HepG2 (cell line): ENCODE data around the gene LMCD1. TPM values are rescaled to one million over a fixed set of nuclear protein-coding genes. Genes with fewer than 3 reads are reported as not detected.

Experiments used
- ATAC-seq: fragments of 200-7000 bp; cut with Tn5 transposase; 3 replicates; pipeline ENCODE4 v1.9.1; 2020; ENCODE audit warnings: mild to moderate bottlenecking, moderate library complexity
- BruUV-seq: library from RNA; stranded (reverse); fragments of 400-500 nt; replicated peaks from 2 replicates; lab custom pipeline; 2021; lab: Mats Ljungman, UMichigan
- CTCF ChIA-PET: fragments of 300-600 bp; formaldehyde crosslinking; extraction: SDS; loops from one replicate; lab custom pipeline; 2021; ENCODE audit warnings: low total read pairs, inconsistent platforms, low intra/inter-chr PET ratio; lab: Yijun Ruan, JAX
- POLR2A ChIA-PET: fragments of 350-600 bp; sonication (Branson Sonifier 250); formaldehyde crosslinking; loops from one replicate; lab custom pipeline; 2020; ENCODE audit warnings: antibody characterized with exemption, inconsistent platforms; lab: Yijun Ruan, JAX
- DNase-seq: peaks from one replicate; pipeline ENCODE4 v3.0.0-alpha.2; 2015; ENCODE audit warnings: low spot score
- FAIRE-seq: peaks from 3 replicates; lab custom pipeline; 2011; peaks lifted over from hg19 to GRCh38; lab: Jason Lieb, UNC
- H2AFZ ChIP-seq: one replicate; pipeline ENCODE4 v1.6.1; 2011; ENCODE audit warnings: low read length, inconsistent platforms
- H3K27ac ChIP-seq: fragments of 300-600 bp; 3 replicates; pipeline ENCODE4 v1.8.0; 2011; ENCODE audit warnings: mixed run types, mild to moderate bottlenecking, mixed read lengths, low read length, inconsistent platforms; ENCODE audit not compliant: insufficient read depth; ENCODE audit errors: extremely low read length
- H3K27me3 ChIP-seq, 2 experiments: fragments of 200-600 bp in 1 of 2; 2 replicates in 1 of 2; 3 replicates in 1 of 2; pipeline versions ENCODE4 v1.6.0 to v1.8.0; 2011; ENCODE audit warnings: low read length in 2 of 2, mild to moderate bottlenecking in 2 of 2, moderate library complexity in 2 of 2, inconsistent platforms in 1 of 2; ENCODE audit not compliant: insufficient read depth in 2 of 2, control insufficient read depth in 1 of 2
- H3K36me3 ChIP-seq, 2 experiments: fragments of 200-600 bp in 1 of 2; replicated peaks in 1 of 2; 2 replicates in 1 of 2; 3 replicates in 1 of 2; pipeline versions ENCODE4 v1.5.1 to v1.8.0; 2011; ENCODE audit warnings: low read length in 2 of 2, inconsistent platforms in 1 of 2; ENCODE audit not compliant: insufficient read depth in 2 of 2, control insufficient read depth in 1 of 2
- H3K4me1 ChIP-seq: 2 replicates; pipeline ENCODE4 v1.5.1; 2012; ENCODE audit warnings: low read length, inconsistent platforms; ENCODE audit not compliant: insufficient read depth
- H3K4me2 ChIP-seq: 2 replicates; pipeline ENCODE4 v1.6.0; 2011; ENCODE audit warnings: low read depth, low read length, inconsistent platforms
- H3K4me3 ChIP-seq, 3 experiments: fragments of 200-600 bp in 1 of 3; sonication (generic), shearing (Covaris generic) in 1 of 3; replicated peaks in 1 of 3; 2 replicates each; pipeline ENCODE4 v1.5.1; 2011 to 2016; ENCODE audit warnings: low read length in 3 of 3, inconsistent platforms in 2 of 3, low read depth in 2 of 3, mild to moderate bottlenecking in 2 of 3, control low read depth in 1 of 3, mixed read lengths in 1 of 3; ENCODE audit not compliant: insufficient read depth in 1 of 3
- H3K79me2 ChIP-seq: one replicate; pipeline ENCODE4 v1.6.1; 2011; ENCODE audit warnings: low read length, inconsistent platforms; ENCODE audit not compliant: insufficient read depth
- H3K9ac ChIP-seq: 2 replicates; pipeline ENCODE4 v1.6.0; 2011; ENCODE audit warnings: mild to moderate bottlenecking, low read depth, low read length, inconsistent platforms; ENCODE audit not compliant: insufficient read depth
- H3K9me3 ChIP-seq: 2 replicates; pipeline ENCODE4 v1.5.1; 2012; ENCODE audit warnings: mild to moderate bottlenecking, low read length
- H4K20me1 ChIP-seq: 2 replicates; pipeline ENCODE4 v1.6.0; 2011; ENCODE audit warnings: inconsistent platforms, mild to moderate bottlenecking, low read length, moderate library complexity; ENCODE audit not compliant: insufficient read depth
- FOXK1 ChIP-seq: sonication (generic); formaldehyde crosslinking; IDR thresholded peaks from 2 replicates; pipeline ENCODE4 v1.4.0; 2020; ENCODE audit warnings: low read depth, missing genetic modification reagents, borderline replicate concordance
- HMGXB3 ChIP-seq: sonication (generic); formaldehyde crosslinking; IDR thresholded peaks from 2 replicates; pipeline ENCODE4 v1.4.0; 2020; ENCODE audit warnings: missing genetic modification reagents, borderline replicate concordance
- PCBP2 ChIP-seq: fragments of 200-400 bp; formaldehyde crosslinking; optimal IDR thresholded peaks from 2 replicates; pipeline ENCODE3; 2018; ENCODE audit warnings: low read length, low read depth; ENCODE audit not compliant: poor library complexity, severe bottlenecking
- RARG ChIP-seq: sonication (generic); formaldehyde crosslinking; IDR thresholded peaks from 2 replicates; pipeline ENCODE4 v1.4.0; 2020; ENCODE audit warnings: low read depth, mild to moderate bottlenecking, missing genetic modification reagents
- SCMH1 ChIP-seq: sonication (generic); formaldehyde crosslinking; IDR thresholded peaks from 2 replicates; pipeline ENCODE4 v1.9.0; 2021; ENCODE audit warnings: missing genetic modification reagents, mild to moderate bottlenecking, borderline replicate concordance
- ZNF136 ChIP-seq: sonication (generic); formaldehyde crosslinking; IDR thresholded peaks from 2 replicates; pipeline ENCODE4 v1.8.1; 2022; ENCODE audit warnings: low read depth, mild to moderate bottlenecking, moderate library complexity, missing genetic modification reagents
- ZNF143 ChIP-seq: sonication (generic); formaldehyde crosslinking; IDR thresholded peaks from 2 replicates; pipeline ENCODE4 v1.4.0; 2020; ENCODE audit warnings: missing genetic modification reagents
- ZNF251 ChIP-seq: sonication (generic); formaldehyde crosslinking; IDR thresholded peaks from 2 replicates; pipeline ENCODE4 v1.9.0; 2021; ENCODE audit warnings: mild to moderate bottlenecking, missing genetic modification reagents
- ZNF383 ChIP-seq: sonication (generic); formaldehyde crosslinking; IDR thresholded peaks from 2 replicates; pipeline ENCODE4 v1.4.0; 2020; ENCODE audit warnings: missing genetic modification reagents, mild to moderate bottlenecking, borderline replicate concordance
- ZNF770 ChIP-seq: sonication (generic); formaldehyde crosslinking; IDR thresholded peaks from 2 replicates; pipeline ENCODE4 v1.5.0; 2020; ENCODE audit warnings: mild to moderate bottlenecking, missing genetic modification reagents
- ZNF878 ChIP-seq: sonication (generic); formaldehyde crosslinking; IDR thresholded peaks from 2 replicates; pipeline ENCODE4 v1.8.1; 2023; ENCODE audit warnings: mild to moderate bottlenecking, missing genetic modification reagents, moderate library complexity
- WGBS: methylation state at CpG from one replicate; pipeline ENCODE4 v1.1.6; 2017; ENCODE audit warnings: low lambda C conversion rate; 5-methylcytosine and 5-hydroxymethylcytosine counted together
- in situ Hi-C: cut with HindIII; loops from 2 replicates; pipeline ENCODE4 v1.10.0; 2017; ENCODE audit warnings: low pct_unique_long_range_greater_than_20kb; ENCODE audit not compliant: extremely low pct_ligation_motif_present
- intact Hi-C: fragments of 100-400 bp; cut with micrococcal nuclease; formaldehyde crosslinking; loops from one replicate; pipeline ENCODE4 v1.10.0; 2022; ENCODE audit not compliant: unreplicated experiment
- polyA plus RNA-seq, 8 experiments: library from polyadenylated mRNA; depleted of rRNA in 3 of 8; stranded (reverse) in 7 of 8; unstranded in 1 of 8; fragments of >200 nt; fragmentation: Illumina TruSeq in 4 of 8; extraction: Trizol in 4 of 8; gene quantifications; 2 replicates each; pipeline versions ENCODE4 v1.2.1 to v1.2.3, GENCODE V29; 2011 to 2016; ENCODE audit warnings: low read depth in 4 of 8, missing spikeins in 1 of 8, mixed read lengths in 1 of 8; ENCODE audit not compliant: insufficient read depth in 1 of 8
- total RNA-seq, 5 experiments: library from RNA; depleted of rRNA; stranded (reverse); fragments of >200 nt; fragmentation: Illumina TruSeq; extraction: Trizol; gene quantifications; 2 replicates each; pipeline ENCODE4 v1.2.3, GENCODE V29; 2016; ENCODE audit warnings: low read depth in 1 of 5

The LMCD1 gene
- total and polyA plus RNA-seq, 2 of the 13 experiments (the other 11 are each of a cell fraction or from before 2014, with no cell fraction given), result 6.2 to 7.1 TPM

- TF ChIP-seq ZNF251 (no peak), PCBP2 (no peak), FOXK1 (CRISPR knock-in tag) (no peak), RARG (no peak), ZNF878 (CRISPR knock-in tag) (no peak), ZNF770 (CRISPR knock-in tag) (no peak), ZNF136 (CRISPR knock-in tag) (no peak), ZNF383 (no peak), ZNF143 (CRISPR knock-in tag) (no peak)
Measured at GRCh38 chr3:8519156-8519555, 17.5 kb downstream of the LMCD1 start (continued).

DNA sequence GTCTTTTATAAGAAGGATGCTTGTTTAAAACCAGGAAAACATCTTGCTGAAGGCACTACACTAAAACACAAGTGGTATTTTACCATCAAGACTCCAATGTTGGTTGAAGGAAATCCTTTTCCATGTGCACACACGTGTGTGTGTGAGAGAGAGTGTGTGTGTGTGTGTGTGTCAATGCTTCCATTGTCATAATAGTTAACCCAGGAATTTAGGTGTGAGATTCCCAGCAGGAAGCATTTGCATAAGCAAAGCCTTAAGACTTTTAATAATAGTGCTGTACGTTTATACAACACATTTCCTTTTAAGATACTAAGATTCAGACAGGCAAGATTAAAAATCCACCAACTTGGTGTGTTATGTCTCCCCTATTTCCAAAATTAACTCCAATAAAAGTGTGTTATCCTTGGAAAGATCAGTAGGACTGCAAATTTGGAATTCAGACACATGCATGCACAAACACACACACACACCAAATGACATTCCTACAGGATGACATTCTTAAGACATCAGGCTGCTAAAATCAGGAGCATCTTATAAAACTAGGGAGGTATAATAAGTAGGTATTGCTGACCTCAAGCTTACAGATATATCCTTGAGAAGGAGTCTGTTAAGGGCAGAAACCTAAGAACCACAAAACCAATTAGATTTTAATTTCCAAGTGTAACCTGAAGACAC is 18.3 kb downstream of the LMCD1 start:
- ATAC-seq (no peak), DNase-seq (no peak), FAIRE-seq (no peak)
- no peak for TF ChIP-seq HMGXB3 (CRISPR knock-in tag)
- TF ChIP-seq SCMH1 (CRISPR knock-in tag), result no peak
- H3K4me2 ChIP-seq, result no peak overlapping the region
- 85% methylated on average over 2 of the region's 2 CpGs for WGBS
- no peaks in the 10 kb centered on the region for H4K20me1 ChIP-seq
- peaks cover 0 to 1% of the 10 kb centered on the region in 2 experiments; a peak in 3 of 5 replicates for H3K36me3 ChIP-seq
- no peaks in the 10 kb centered on the region for H3K27me3 ChIP-seq
- H2AFZ ChIP-seq, result no peak overlapping the region
- no peak overlapping the region for H3K27ac ChIP-seq
- H3K9me3 ChIP-seq, result no peaks in the 10 kb centered on the region
- intact Hi-C loops (no loop called here), in situ Hi-C loops (no loop called here)
- no peaks in the 10 kb centered on the region for H3K79me2 ChIP-seq
- BruUV-seq, result no TSS peak
- no peak overlapping the region for H3K4me3 ChIP-seq
- ChIA-PET POLR2A (no interaction called here), CTCF (no interaction called here)
- no peak overlapping the region for H3K9ac ChIP-seq
- no peaks in the 10 kb centered on the region for H3K4me1 ChIP-seq
